Measurements from ENCODE around the gene AGBL4.

Gene AGBL4

DNA sequence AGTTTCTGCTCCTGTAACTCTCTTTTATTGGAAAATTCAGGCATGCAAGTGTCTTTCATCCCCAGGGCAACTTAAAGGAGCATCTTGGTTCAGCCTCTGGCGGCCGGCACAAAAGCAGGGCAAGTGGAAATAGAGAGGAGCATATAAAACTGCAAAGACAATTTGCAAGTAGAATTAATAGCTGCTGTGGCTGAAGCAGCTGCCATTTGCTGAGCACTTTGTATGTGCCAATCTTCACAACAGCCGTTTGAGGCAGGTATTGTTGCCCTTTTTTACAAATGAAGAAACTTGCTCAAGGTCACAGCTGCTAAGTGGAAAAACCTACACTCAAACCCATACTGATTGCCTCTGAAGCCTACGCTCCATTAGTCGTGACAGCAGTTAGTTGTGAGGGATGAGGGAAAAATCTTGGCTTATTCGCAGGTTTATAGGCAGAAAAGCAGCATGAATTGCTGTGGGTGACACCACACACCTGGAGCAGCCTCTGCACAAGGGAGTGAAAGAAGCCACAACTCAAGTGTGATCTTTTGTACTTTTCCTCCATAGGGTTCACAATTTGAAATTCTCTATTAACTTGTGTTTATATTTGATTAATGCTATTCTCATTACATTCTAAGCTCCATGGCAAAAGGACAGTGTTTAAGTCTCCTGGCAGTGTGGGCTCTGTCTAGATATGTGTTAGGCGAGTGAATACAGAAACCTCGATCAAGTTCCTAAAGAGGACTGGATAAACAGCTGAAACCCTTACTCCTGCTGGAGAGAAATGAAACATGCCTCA is 1148.0 kb downstream of the AGBL4 start:
- TF ChIP-seq, protein P1, sequence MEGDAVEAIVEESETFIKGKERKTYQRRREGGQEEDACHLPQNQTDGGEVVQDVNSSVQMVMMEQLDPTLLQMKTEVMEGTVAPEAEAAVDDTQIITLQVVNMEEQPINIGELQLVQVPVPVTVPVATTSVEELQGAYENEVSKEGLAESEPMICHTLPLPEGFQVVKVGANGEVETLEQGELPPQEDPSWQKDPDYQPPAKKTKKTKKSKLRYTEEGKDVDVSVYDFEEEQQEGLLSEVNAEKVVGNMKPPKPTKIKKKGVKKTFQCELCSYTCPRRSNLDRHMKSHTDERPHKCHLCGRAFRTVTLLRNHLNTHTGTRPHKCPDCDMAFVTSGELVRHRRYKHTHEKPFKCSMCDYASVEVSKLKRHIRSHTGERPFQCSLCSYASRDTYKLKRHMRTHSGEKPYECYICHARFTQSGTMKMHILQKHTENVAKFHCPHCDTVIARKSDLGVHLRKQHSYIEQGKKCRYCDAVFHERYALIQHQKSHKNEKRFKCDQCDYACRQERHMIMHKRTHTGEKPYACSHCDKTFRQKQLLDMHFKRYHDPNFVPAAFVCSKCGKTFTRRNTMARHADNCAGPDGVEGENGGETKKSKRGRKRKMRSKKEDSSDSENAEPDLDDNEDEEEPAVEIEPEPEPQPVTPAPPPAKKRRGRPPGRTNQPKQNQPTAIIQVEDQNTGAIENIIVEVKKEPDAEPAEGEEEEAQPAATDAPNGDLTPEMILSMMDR (IDR thresholded peaks at IDR 0.05; ENCODE audit: extremely low read depth, missing control alignments), result no peak
- DNase-seq (ENCODE audit: low spot score), result no peak

DNA sequence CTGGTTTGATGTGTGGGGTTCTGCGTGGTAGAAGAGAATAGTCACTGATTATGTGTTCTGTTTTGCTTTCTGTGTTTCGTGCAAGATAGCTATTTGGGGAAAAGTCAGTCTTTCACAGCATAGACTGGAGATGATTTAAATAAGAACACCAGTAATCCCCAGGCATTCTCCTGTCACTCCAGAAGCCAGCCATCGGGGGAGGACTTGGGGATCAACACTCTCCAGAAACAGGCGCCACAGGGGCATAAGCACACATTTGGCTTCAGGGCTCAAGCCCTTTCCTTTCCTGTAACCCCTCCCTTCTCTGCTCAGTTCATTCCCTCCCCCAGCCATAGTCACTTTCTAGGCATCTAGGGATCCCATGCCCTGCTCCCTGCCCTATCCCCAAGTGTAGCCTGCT is 1149.8 kb downstream of the AGBL4 start:
- TF ChIP-seq, protein P1 (IDR thresholded peaks at IDR 0.05; ENCODE audit: extremely low read depth, missing control alignments), result no peak
- DNase-seq (ENCODE audit: low spot score), result no peak

GRCh38 chr1:48870596-48870995 is 1153.2 kb downstream of the AGBL4 start:
- no peak for DNase-seq (ENCODE audit: low spot score)
- TF ChIP-seq, protein P1 (IDR thresholded peaks at IDR 0.05; ENCODE audit: extremely low read depth, missing control alignments), result peak; percentile 20

- DNase-seq (ENCODE audit: low spot score), result no peak
- TF ChIP-seq, protein P1 (IDR thresholded peaks at IDR 0.05; ENCODE audit: extremely low read depth, missing control alignments), result no peak
These were observed 1154.4 kb downstream of the AGBL4 start for GRCh38 chr1:48869116-48869893.

- DNase-seq (ENCODE audit: low spot score), result no peak
- TF ChIP-seq, protein P1 (IDR thresholded peaks at IDR 0.05; ENCODE audit: extremely low read depth, missing control alignments), result no peak
These were observed 1158.8 kb downstream of the AGBL4 start for GRCh38 chr1:48864913-48865312.

DNA sequence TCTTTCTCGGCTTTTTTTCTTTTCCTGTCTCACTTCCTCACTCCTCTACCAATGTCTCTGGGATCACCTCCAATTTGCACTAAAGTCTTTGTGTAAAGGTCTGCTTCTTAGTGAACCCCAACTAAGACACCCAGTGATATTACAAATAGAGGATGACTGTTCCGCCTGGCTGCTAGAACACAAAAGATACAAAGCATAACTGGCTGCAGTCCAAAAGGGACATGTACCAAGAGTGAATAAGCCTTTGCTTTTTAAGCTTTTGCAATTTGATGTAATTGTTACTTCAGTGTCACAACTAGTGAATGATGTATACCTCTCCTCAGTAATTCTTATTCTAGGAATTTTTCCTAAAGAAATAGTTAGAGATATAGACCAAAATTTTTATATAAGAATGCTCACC is 1164.3 kb downstream of the AGBL4 start:
- DNase-seq (ENCODE audit: low spot score), result no peak
- TF ChIP-seq, protein P1 (IDR thresholded peaks at IDR 0.05; ENCODE audit: extremely low read depth, missing control alignments), result no peak

Data from GM20000 (cell line).